K562 (cell line): ENCODE results near the gene MAGI3. TPM values are rescaled to one million over a fixed set of nuclear protein-coding genes. Genes with fewer than 3 reads are reported as not detected.

Source experiments
- ATAC-seq: fragments of 200-7000 bp; cut with Tn5 transposase; 3 replicates; pipeline ENCODE4 v1.9.1; 2020; ENCODE audit warnings: moderate library complexity
- BruUV-seq: library from RNA; stranded (reverse); fragments of 400-500 nt; replicated peaks from 2 replicates; lab custom pipeline; 2021; lab: Mats Ljungman, UMichigan
- CTCF ChIA-PET: fragments of 300-600 bp; formaldehyde crosslinking; extraction: SDS; loops from one replicate; lab custom pipeline; 2021; ENCODE audit warnings: low intra/inter-chr PET ratio; lab: Yijun Ruan, JAX
- POLR2A ChIA-PET: fragments of 300-600, 350-650 bp; sonication (Branson Sonifier 250); formaldehyde crosslinking; extraction: SDS; loops from one replicate; lab custom pipeline; 2021; ENCODE audit warnings: antibody characterized with exemption, inconsistent platforms; lab: Yijun Ruan, JAX
- DNase-seq, 4 experiments: peaks; one replicate each; pipeline versions ENCODE4 v3.0.0 to v3.0.0-alpha.2; 2011 to 2018; ENCODE audit warnings: low spot score in 3 of 4, mixed read lengths in 3 of 4; ENCODE audit errors: extremely low read depth in 1 of 4
- FAIRE-seq: peaks from 2 replicates; lab custom pipeline; 2011; peaks lifted over from hg19 to GRCh38; lab: Jason Lieb, UNC
- H2AFZ ChIP-seq: 2 replicates; pipeline ENCODE4 v1.6.0; 2011; ENCODE audit warnings: low read depth, low read length, control low read depth, inconsistent platforms
- H3K27ac ChIP-seq: fragments of 200-600 bp; 3 replicates; pipeline ENCODE4 v1.8.0; 2011; ENCODE audit warnings: low read depth, mild to moderate bottlenecking, control low read depth, inconsistent platforms, low read length, moderate library complexity, mixed read lengths; ENCODE audit errors: extremely low read depth
- H3K27me3 ChIP-seq, 2 experiments: fragments of 300-600 bp in 1 of 2; 2 replicates in 1 of 2; 3 replicates in 1 of 2; pipeline versions ENCODE4 v1.6.0 to v1.8.0; 2011; ENCODE audit warnings: inconsistent platforms in 2 of 2, low read length in 2 of 2, mild to moderate bottlenecking in 1 of 2, mixed read lengths in 1 of 2, moderate library complexity in 1 of 2; ENCODE audit not compliant: control insufficient read depth in 2 of 2, insufficient read depth in 2 of 2
- H3K36me3 ChIP-seq: fragments of 300-600 bp; 3 replicates; pipeline ENCODE4 v1.8.0; 2011; ENCODE audit warnings: mild to moderate bottlenecking, low read length, inconsistent platforms; ENCODE audit not compliant: control insufficient read depth, insufficient read depth
- H3K4me1 ChIP-seq, 2 experiments: fragments of 200-600 bp in 1 of 2; replicated peaks in 1 of 2; 2 replicates in 1 of 2; 3 replicates in 1 of 2; pipeline versions ENCODE4 v1.5.1 to v1.8.0; 2011; ENCODE audit warnings: inconsistent platforms in 2 of 2, low read length in 2 of 2, mild to moderate bottlenecking in 1 of 2, mixed read lengths in 1 of 2, moderate library complexity in 1 of 2; ENCODE audit not compliant: control insufficient read depth in 2 of 2, insufficient read depth in 2 of 2
- H3K4me2 ChIP-seq: 2 replicates; pipeline ENCODE4 v1.6.1; 2011; ENCODE audit warnings: low read length, control low read depth, inconsistent platforms, mixed read lengths; ENCODE audit not compliant: insufficient read depth
- H3K4me3 ChIP-seq: fragments of 200-600 bp; sonication (generic), shearing (Covaris generic); 2 replicates; pipeline ENCODE4 v1.5.1; 2016; ENCODE audit warnings: control low read depth, inconsistent platforms
- H3K79me2 ChIP-seq: fragments of 200-600 bp; 3 replicates; pipeline ENCODE4 v1.8.0; 2011; ENCODE audit warnings: low read length, inconsistent platforms; ENCODE audit not compliant: control insufficient read depth, insufficient read depth
- H3K9ac ChIP-seq, 2 experiments: 2 replicates each; pipeline versions ENCODE4 v1.6.0 to v1.6.1; 2011; ENCODE audit warnings: low read depth in 2 of 2, low read length in 2 of 2, control low read depth in 1 of 2, inconsistent platforms in 1 of 2, mild to moderate bottlenecking in 1 of 2, mixed read lengths in 1 of 2; ENCODE audit not compliant: insufficient read depth in 1 of 2
- H3K9me1 ChIP-seq: one replicate; pipeline ENCODE4 v1.6.0; 2011; ENCODE audit warnings: inconsistent platforms, mild to moderate bottlenecking, low read length, moderate library complexity; ENCODE audit not compliant: control insufficient read depth, insufficient read depth
- H3K9me3 ChIP-seq: replicated peaks from 2 replicates; pipeline ENCODE4 v1.5.1; 2011; ENCODE audit warnings: low read depth, low read length, inconsistent platforms; ENCODE audit not compliant: control insufficient read depth, insufficient read depth
- H4K20me1 ChIP-seq: replicated peaks from 2 replicates; pipeline ENCODE4 v1.6.1; 2011; ENCODE audit warnings: low read length, inconsistent platforms, mixed read lengths; ENCODE audit not compliant: control insufficient read depth, insufficient read depth
- C11orf30 ChIP-seq: fragments of 450-650 bp; IDR thresholded peaks from 2 replicates; pipeline ENCODE4 v1.6.1; 2016; ENCODE audit warnings: low read depth, mild to moderate bottlenecking
- MAFF ChIP-seq: IDR thresholded peaks from 2 replicates; pipeline ENCODE4 v1.6.1; 2012; ENCODE audit warnings: low read length, improper control_type of control experiment
- MAFK ChIP-seq: IDR thresholded peaks from 2 replicates; pipeline ENCODE4 v1.6.1; 2011; ENCODE audit warnings: low read length, improper control_type of control experiment
- NBN ChIP-seq: fragments of 450-650 bp; IDR thresholded peaks from 2 replicates; pipeline ENCODE4 v1.6.1; 2016; ENCODE audit warnings: low read depth, mild to moderate bottlenecking
- SOX6 ChIP-seq: fragments of 450-650 bp; IDR thresholded peaks from 2 replicates; pipeline ENCODE4 v1.6.1; 2014; ENCODE audit warnings: mild to moderate bottlenecking
- TAF1 ChIP-seq: IDR thresholded peaks from 2 replicates; pipeline ENCODE4 v1.6.1; 2011; ENCODE audit warnings: mild to moderate bottlenecking, low read length, moderate library complexity; ENCODE audit not compliant: insufficient read depth, control insufficient read depth, severe bottlenecking; ENCODE audit errors: extremely low read depth
- ZNF316 ChIP-seq: fragments of 450-650 bp; IDR thresholded peaks from 2 replicates; pipeline ENCODE4 v1.6.1; 2016
- WGBS: fragments of 100-300 bp; shearing (Covaris generic); methylation state at CpG from one replicate; pipeline ENCODE4 v1.1.6; 2016; ENCODE audit warnings: low coverage, mixed read lengths; ENCODE audit not compliant: insufficient coverage; ENCODE audit errors: missing lambda C conversion rate; 5-methylcytosine and 5-hydroxymethylcytosine counted together
- in situ Hi-C: fragments of 300-500 bp; cut with MboI; formaldehyde crosslinking; loops from 4 replicates; pipeline ENCODE4 v1.15.0; 2018; ENCODE audit warnings: inconsistent platforms, mixed read lengths
- intact Hi-C: fragments of 100-400 bp; cut with micrococcal nuclease; formaldehyde crosslinking; loops from 2 replicates; pipeline ENCODE4 v1.14.2; 2022
- polyA plus RNA-seq, 8 experiments: library from polyadenylated mRNA; depleted of rRNA in 4 of 8; stranded (reverse) in 5 of 8; unstranded in 3 of 8; fragments of >200 nt; fragmentation: Nextera tagmentation in 2 of 8; fragmentation: Illumina TruSeq in 1 of 8; extraction: Ambion mirVana in 2 of 8; extraction: Trizol in 1 of 8; gene quantifications; 2 replicates each; pipeline versions ENCODE4 v1.2.1 to v1.2.3, GENCODE V29; 2011 to 2014; ENCODE audit warnings: inconsistent platforms in 1 of 8, missing spikeins in 1 of 8
- total RNA-seq, 7 experiments: library from RNA; depleted of rRNA in 6 of 7; stranded (reverse); fragments of >200 nt in 6 of 7; fragmentation: Illumina TruSeq in 2 of 7; extraction: Trizol in 2 of 7; gene quantifications; 2 replicates each; pipeline versions ENCODE4 v1.2.1 to v1.2.3, GENCODE V29; 2011 to 2021; ENCODE audit warnings: low replicate concordance in 1 of 7

The MAGI3 gene
- total and polyA plus RNA-seq, 9 of the 15 experiments (the other 6 are each of a cell fraction or from before 2014, with no cell fraction given) = 1.0 to 8.6 (median 5.5) TPM

DNA sequence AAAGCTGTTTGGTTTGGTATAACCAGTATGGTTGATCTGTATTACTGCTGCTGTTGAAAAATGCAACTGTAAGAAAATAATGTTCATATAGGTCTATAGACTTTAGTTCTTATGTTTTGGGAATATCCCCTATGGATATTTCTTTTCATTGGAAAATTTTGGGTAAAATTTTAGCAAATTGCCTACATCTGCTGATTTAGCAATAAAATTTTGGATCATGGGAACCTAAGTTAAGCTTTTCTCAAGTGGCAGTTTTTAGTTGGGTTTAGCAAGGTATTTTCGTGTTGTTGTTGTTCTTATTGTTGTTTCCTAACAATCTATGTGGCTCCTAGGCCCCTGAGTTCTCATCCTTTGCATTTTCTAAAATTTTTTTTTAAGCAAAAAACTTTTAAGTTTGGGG lies 201.9 kb downstream of the MAGI3 start:
- FAIRE-seq = no peak
- Histone ChIP-seq H3K4me3 (no peak overlapping the region), H3K27me3 (no peaks in the 10 kb centered on the region), H3K36me3 (no peaks in the 10 kb centered on the region), H3K9ac (no peak overlapping the region), H3K9me3 (no peaks in the 10 kb centered on the region), H3K4me2 (no peak overlapping the region), H3K27ac (no peak overlapping the region), H4K20me1 (no peaks in the 10 kb centered on the region), H3K4me1 (no peaks in the 10 kb centered on the region), H2AFZ (no peak overlapping the region), H3K9me1 (no peaks in the 10 kb centered on the region), H3K79me2 (no peaks in the 10 kb centered on the region)
- in situ Hi-C loops = no loop called here
- DNase-seq = no peak
- 13% methylated on average over 1 of the region's 1 CpG for WGBS
- TF ChIP-seq NBN = no peak
- TF ChIP-seq ZNF316 = peak; percentile 81
- TF ChIP-seq MAFK = peak; percentile 33; the same call in 1 of the 2 replicates
- TF ChIP-seq SOX6 = no peak
- peak; percentile 63 for TF ChIP-seq MAFF
- TF ChIP-seq TAF1 = no peak
- peak; percentile 66; the same call in 1 of the 2 replicates for TF ChIP-seq C11orf30
- BruUV-seq = no TSS peak
- no peak for ATAC-seq
- CTCF ChIA-PET = no interaction called here
- intact Hi-C loops = no loop called here
- POLR2A ChIA-PET = interaction anchor here (0.9 kb wide), 1 partner anchor 19 kb away, joined by 3 read pairs; no protein-coding TSS in a partner anchor
